ENCODE measurements around the gene BEGAIN.

Gene BEGAIN

GRCh38 chr14:100615736-100616695, 28.8 kb upstream of the BEGAIN start:
- no peak for DNase-seq (ENCODE audit: low read depth in 2 of 2)

- DNase-seq (ENCODE audit: low read depth in 2 of 2): no peak
Observed at GRCh38 chr14:100614803-100615202, 27.6 kb upstream of the BEGAIN start.

- DNase-seq (ENCODE audit: low read depth in 2 of 2): no peak
Observed at GRCh38 chr14:100612986-100613385, 25.8 kb upstream of the BEGAIN start.

- DNase-seq (ENCODE audit: low read depth in 2 of 2): no peak
Observed at GRCh38 chr14:100611811-100612480, 24.7 kb upstream of the BEGAIN start.

DNA sequence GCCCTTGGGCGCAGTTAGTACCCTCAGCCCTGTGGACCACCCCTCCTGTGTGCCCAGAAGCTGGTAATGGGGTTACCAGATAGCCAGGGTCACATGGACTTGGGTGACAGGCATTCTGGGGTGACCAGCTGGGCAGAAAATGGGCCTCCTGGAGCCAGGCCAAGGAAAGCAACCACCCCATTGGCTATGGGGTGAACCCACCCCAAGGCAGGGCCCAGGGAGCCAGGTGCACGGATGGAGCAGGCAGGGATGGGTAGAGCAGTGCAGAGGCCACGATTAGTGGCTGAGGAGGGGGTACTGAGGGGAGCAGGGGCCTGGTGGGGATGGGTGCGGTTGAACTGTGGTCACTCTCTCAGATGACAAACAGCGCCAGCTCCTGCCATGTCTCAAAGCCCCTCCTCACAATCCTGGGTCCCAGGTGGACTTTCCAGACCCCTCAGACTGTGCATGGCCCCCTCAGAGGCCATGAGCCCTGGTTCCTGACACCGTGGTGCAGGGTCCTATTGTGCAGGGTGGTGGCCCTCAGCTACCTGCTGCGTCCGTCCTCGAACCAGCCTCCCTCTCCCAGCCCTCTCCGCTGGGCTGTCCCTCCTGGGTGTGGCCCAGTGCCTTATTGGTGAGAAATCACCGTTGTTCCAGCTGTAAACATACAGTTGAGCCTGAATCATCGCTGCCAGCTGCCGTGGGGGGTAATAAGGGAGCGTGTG, 23.4 kb upstream of the BEGAIN start:
- DNase-seq (ENCODE audit: low read depth in 2 of 2): no peak

DNA sequence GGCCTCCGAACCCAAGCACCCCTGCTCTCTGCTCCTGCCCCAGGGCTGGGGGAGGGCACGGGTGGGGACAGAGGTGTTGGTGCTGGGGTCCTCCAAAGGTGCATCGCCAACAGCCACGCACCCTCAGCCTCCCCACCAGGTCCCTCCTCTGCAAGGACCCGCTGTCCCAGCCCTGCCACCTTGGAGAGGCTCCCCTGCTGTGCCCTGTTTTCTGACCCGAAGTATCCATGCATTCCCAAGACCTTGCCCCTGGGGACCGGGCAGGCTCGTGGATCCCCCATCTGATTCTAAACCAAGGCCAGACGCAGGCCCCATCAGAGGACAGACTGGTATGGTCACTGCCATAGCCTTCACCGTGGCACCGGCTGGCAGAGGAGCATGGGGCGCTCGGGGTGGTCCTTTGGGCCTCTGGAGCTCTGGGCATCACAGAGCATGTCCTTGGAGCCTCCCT, 22.7 kb upstream of the BEGAIN start:
- no peak for DNase-seq (ENCODE audit: low read depth in 2 of 2)

GRCh38 chr14:100609331-100609870, 22.2 kb upstream of the BEGAIN start:
- DNase-seq (ENCODE audit: low read depth in 2 of 2): no peak

DNA sequence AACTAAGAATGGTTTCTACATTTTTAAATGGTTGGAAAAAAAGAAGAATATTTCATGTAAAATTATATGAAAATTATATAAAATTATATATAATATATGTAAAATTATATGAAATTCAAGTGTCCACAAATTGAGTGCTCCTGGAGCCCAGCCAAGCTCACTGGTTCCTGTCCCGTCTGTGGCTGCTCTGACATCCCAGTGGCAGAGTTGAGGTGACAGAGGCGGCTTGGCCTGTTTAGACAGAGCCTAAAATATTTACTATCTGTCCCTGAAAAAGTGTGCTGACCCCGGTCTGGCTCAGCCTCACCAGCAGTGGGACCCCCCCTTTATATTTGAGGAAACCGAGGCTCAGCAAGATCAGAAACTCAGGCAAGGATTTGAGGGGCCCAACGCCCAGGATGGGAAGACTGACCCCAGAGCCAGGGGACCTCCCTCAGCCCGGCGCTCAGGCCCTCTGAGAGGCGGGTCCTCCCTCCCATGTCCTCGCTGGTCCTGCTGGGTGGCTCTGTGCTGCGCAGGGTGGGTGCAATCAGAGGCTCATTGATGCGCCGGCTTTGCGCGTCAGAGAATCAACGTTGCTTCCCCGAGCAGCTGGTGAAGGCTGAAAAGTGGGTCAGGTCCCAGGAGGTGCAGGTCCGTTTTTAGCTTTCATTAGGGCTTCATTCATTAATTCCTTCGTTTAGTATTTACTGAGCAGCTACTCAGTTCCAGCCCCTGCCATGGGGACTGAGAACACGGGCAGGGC, 21.5 kb upstream of the BEGAIN start:
- DNase-seq (ENCODE audit: low read depth in 2 of 2): no peak

DNA sequence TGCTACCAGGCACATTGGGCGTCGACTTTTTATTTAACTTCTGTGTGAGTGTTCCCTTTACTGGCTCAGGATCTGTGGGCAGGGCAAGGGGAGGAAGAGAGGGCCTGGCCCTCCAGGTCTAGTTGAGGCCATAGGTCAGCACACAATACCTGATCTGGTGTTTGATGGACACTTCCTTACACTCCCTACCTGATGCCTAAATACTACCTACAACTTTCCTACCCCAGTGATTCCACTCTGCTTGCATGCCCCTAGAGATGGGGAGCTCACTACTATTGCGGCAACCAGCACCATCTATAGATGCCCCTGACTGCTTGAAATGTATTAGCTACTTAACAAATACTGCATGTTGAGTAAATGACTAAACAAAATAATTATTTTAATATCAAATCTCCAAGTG, 20.8 kb upstream of the BEGAIN start:
- no peak for DNase-seq (ENCODE audit: low read depth in 2 of 2)

GRCh38 chr14:100607611-100607956, 20.4 kb upstream of the BEGAIN start:
- DNase-seq (ENCODE audit: low read depth in 2 of 2): no peak

GRCh38 chr14:100606687-100607610, 19.7 kb upstream of the BEGAIN start:
- DNase-seq (ENCODE audit: low read depth in 2 of 2): no peak

- DNase-seq (ENCODE audit: low read depth in 2 of 2): no peak
Observed at GRCh38 chr14:100605706-100606686, 18.8 kb upstream of the BEGAIN start.

- DNase-seq (ENCODE audit: low read depth in 2 of 2): no peak
Observed at GRCh38 chr14:100605230-100605629, 18.0 kb upstream of the BEGAIN start.

- no peak for DNase-seq (ENCODE audit: low read depth in 2 of 2)
Observed at GRCh38 chr14:100604709-100605108, 17.5 kb upstream of the BEGAIN start.

GRCh38 chr14:100604121-100604501, 16.9 kb upstream of the BEGAIN start:
- DNase-seq (ENCODE audit: low read depth in 2 of 2): no peak

DNA sequence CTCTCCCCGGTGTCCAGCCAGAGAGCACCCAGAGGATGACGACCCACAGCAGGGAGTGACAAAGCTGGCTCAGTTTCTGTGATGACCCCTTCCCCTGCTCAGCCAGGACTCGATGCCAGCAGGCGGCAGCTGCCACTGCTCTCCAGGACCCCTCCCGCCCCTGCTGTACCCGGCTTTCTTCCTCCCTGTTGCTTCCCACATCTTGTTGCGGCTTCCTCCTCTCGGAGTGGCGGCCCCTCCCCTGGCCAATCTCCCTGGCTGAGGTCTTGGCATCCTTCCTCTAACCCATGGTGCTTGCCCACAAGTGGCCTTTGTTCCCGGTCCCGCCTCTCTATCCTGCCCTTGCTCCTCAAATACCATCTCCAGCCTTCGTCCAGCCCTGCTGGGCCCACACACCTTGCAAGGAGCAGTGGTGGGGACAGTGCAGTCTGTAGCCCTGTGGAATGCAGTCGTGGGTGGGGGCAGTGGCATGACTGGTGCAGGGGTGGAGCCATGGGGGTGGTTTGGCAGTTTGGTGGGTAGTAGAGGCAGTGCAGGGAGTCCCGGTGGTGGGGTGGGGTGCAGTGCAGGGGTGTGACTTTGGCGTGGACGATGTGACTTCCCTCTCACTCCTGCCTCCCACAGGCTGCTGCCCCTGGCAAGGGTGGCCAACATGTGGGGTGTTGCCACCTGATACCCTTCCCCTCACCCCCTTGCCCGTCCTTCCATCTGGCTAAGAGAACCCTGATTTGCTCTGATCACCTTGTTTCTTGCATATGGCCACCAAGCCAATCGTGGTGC, 16.3 kb upstream of the BEGAIN start:
- no peak for DNase-seq (ENCODE audit: low read depth in 2 of 2)

GRCh38 chr14:100602621-100603230, 15.5 kb upstream of the BEGAIN start:
- no peak for DNase-seq (ENCODE audit: low read depth in 2 of 2)

GRCh38 chr14:100601914-100602313, 14.7 kb upstream of the BEGAIN start:
- no peak for DNase-seq (ENCODE audit: low read depth in 2 of 2)

Measured in activated CD8-positive, alpha-beta memory T cell treated with anti-CD3 and anti-CD28 coated beads for 4 hours (primary cell).